ENCODE data around the gene E2F4. TPM values are rescaled to one million over a fixed set of nuclear protein-coding genes. Genes with fewer than 3 reads are reported as not detected.

Gene E2F4
- total RNA-seq, 1 donor from 2014 or later, result 64.3 TPM

DNA sequence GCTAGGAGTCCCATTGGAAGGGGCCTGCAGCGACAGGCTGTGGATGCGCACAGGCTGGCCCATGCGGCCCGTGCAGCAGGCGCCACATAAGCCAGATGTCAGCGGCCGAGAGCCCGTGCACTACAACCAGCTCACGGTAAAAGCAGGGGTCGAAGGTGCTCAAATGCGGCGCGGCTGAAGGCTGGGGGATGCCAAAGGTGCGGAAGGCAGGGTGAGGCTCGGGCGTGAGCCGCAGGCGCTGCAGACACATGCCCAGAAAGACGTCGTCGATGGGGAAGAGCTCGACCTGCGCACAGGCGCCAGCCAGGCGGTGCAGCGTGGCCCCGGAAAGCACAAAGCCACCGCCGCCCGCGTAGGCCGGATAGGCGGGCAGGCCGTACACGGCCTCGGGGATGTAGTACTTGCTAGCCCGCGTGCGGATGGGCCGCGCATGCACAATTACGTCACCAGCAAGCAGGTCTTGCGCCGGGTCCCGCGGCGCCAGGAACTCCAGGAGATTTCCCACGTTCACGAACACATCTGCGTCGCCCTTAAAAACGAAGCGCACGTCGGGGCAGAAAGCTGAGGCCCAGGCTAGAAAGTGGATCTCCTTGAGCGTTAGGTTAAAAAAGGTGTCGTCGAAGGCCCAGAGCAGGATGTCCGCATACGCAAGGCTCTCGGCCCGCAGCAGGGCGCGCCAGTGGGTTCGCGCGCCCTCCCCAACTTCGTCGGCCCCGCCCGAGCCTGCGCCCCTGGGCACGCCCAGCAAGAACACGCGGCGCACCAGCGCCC, 42.5 kb upstream of the E2F4 start:
- H3K27ac Mint-ChIP-seq (ENCODE audit: unreplicated experiment), result no peak overlapping the region
- TF ChIP-seq, protein P1, sequence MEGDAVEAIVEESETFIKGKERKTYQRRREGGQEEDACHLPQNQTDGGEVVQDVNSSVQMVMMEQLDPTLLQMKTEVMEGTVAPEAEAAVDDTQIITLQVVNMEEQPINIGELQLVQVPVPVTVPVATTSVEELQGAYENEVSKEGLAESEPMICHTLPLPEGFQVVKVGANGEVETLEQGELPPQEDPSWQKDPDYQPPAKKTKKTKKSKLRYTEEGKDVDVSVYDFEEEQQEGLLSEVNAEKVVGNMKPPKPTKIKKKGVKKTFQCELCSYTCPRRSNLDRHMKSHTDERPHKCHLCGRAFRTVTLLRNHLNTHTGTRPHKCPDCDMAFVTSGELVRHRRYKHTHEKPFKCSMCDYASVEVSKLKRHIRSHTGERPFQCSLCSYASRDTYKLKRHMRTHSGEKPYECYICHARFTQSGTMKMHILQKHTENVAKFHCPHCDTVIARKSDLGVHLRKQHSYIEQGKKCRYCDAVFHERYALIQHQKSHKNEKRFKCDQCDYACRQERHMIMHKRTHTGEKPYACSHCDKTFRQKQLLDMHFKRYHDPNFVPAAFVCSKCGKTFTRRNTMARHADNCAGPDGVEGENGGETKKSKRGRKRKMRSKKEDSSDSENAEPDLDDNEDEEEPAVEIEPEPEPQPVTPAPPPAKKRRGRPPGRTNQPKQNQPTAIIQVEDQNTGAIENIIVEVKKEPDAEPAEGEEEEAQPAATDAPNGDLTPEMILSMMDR (IDR thresholded peaks at IDR 0.05; ENCODE audit: partially characterized antibody, unreplicated experiment), result no peak
- peaks cover 24% of the 10 kb centered on the region for H3K27me3 Mint-ChIP-seq (ENCODE audit: unreplicated experiment)
- peaks cover 9% of the 10 kb centered on the region for H3K36me3 Mint-ChIP-seq (ENCODE audit: unreplicated experiment)
- no peak for DNase-seq
- no peak overlapping the region for H3K4me3 Mint-ChIP-seq (ENCODE audit: unreplicated experiment)
- H3K9me3 Mint-ChIP-seq (ENCODE audit: unreplicated experiment), result peaks cover 3% of the 10 kb centered on the region
- peaks cover 3% of the 10 kb centered on the region for H3K4me1 Mint-ChIP-seq (ENCODE audit: low read depth, unreplicated experiment)

- no peak overlapping the region for H3K4me3 Mint-ChIP-seq (ENCODE audit: unreplicated experiment)
- H3K9me3 Mint-ChIP-seq (ENCODE audit: unreplicated experiment), result peaks cover 3% of the 10 kb centered on the region
- DNase-seq, result peak; percentile 67
- TF ChIP-seq, protein P1 (IDR thresholded peaks at IDR 0.05; ENCODE audit: partially characterized antibody, unreplicated experiment), result peak; percentile 60
- peaks cover 24% of the 10 kb centered on the region for H3K27me3 Mint-ChIP-seq (ENCODE audit: unreplicated experiment)
- no peak overlapping the region for H3K27ac Mint-ChIP-seq (ENCODE audit: unreplicated experiment)
- H3K4me1 Mint-ChIP-seq (ENCODE audit: low read depth, unreplicated experiment), result peaks cover 3% of the 10 kb centered on the region
- peaks cover 9% of the 10 kb centered on the region for H3K36me3 Mint-ChIP-seq (ENCODE audit: unreplicated experiment)
These were observed 41.7 kb upstream of the E2F4 start for GRCh38 chr16:67150047-67150832.

DNA sequence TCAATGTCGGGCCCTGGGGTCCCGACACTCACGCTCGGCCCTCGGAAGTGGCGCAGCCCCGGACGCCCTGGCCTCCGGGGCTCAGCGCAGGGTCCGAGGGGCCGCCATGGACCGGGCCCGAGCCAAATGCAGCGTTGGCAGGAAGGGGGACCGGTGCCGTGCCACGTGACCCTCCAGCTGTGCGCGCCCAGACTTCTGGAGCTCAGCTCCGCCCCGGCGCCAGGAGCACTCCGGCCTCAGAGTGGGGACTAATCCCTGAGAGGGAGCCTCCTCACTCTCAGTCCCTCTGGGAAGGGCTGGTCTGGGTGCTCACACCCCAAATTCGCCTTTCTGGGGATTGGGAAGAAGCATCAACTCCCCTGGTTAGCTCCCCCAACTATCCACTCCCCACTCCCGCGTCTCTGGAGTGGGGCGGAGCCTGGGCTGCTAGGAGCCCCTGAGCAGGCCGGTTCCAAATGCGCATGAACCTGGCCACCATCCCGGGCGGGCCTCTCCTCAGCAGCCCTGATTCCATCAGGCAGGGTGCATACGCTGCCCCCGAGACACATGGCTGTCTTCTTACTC, 41.0 kb upstream of the E2F4 start, which contains the start of gene B3GNT9:
Gene B3GNT9 (minus strand): TSS at position 166 of the 564 bp plus-strand sequence. CDS start 513 bp downstream, outside the sequence.
- Mint-ChIP-seq H3K27me3 (ENCODE audit: unreplicated experiment) (peaks cover 24% of the 10 kb centered on the region), H3K4me3 (ENCODE audit: unreplicated experiment) (peak within 1 kb of the TSS; percentile 67), H3K9me3 (ENCODE audit: unreplicated experiment) (peaks cover 3% of the 10 kb centered on the region), H3K27ac (ENCODE audit: unreplicated experiment) (no peak within 1 kb of the TSS), H3K4me1 (ENCODE audit: low read depth, unreplicated experiment) (peaks cover 3% of the 10 kb centered on the region), H3K36me3 (ENCODE audit: unreplicated experiment) (peaks cover 9% of the 10 kb centered on the region)
- TF ChIP-seq, protein P1 (IDR thresholded peaks at IDR 0.05; ENCODE audit: partially characterized antibody, unreplicated experiment), result no peak
- peak; percentile 41 for DNase-seq

GRCh38 chr16:67151431-67152097, 40.4 kb upstream of the E2F4 start:
- peaks cover 9% of the 10 kb centered on the region for H3K36me3 Mint-ChIP-seq (ENCODE audit: unreplicated experiment)
- H3K4me1 Mint-ChIP-seq (ENCODE audit: low read depth, unreplicated experiment), result peaks cover 3% of the 10 kb centered on the region
- no peak for DNase-seq
- H3K9me3 Mint-ChIP-seq (ENCODE audit: unreplicated experiment), result peaks cover 3% of the 10 kb centered on the region
- H3K27me3 Mint-ChIP-seq (ENCODE audit: unreplicated experiment), result peaks cover 29% of the 10 kb centered on the region
- no peak overlapping the region for H3K27ac Mint-ChIP-seq (ENCODE audit: unreplicated experiment)
- peak overlapping the region; percentile 67 for H3K4me3 Mint-ChIP-seq (ENCODE audit: unreplicated experiment)
- TF ChIP-seq, protein P1 (IDR thresholded peaks at IDR 0.05; ENCODE audit: partially characterized antibody, unreplicated experiment), result no peak

Data from glutamatergic neuron (in vitro differentiated cells).